SK-N-SH (cell line): ENCODE results near the gene SEC24D. TPM values are rescaled to one million over a fixed set of nuclear protein-coding genes. Genes with fewer than 3 reads are reported as not detected.

ENCODE experiments used
- CTCF ChIA-PET: fragments of 300-600, 350-600 bp; formaldehyde crosslinking; extraction: SDS; loops from one replicate; lab custom pipeline; 2021; lab: Yijun Ruan, JAX
- POLR2A ChIA-PET: fragments of 350-600 bp; sonication (Branson Sonifier 250); formaldehyde crosslinking; extraction: SDS; loops from one replicate; lab custom pipeline; 2020; ENCODE audit warnings: antibody characterized with exemption, inconsistent platforms; lab: Yijun Ruan, JAX
- DNase-seq: peaks from one replicate; pipeline ENCODE4 v3.0.0; 2012
- H2AFZ ChIP-seq: fragments of 200-600 bp; sonication (generic); 2 replicates; pipeline ENCODE4 v1.8.1; 2016; ENCODE audit warnings: antibody characterized with exemption, mild to moderate bottlenecking, low read depth
- H3F3A ChIP-seq: fragments of 200-600 bp; sonication (generic); replicated peaks from 2 replicates; pipeline ENCODE3; 2016; ENCODE audit warnings: antibody characterized with exemption, mild to moderate bottlenecking; ENCODE audit not compliant: insufficient read depth
- H3K27ac ChIP-seq, 2 experiments: fragments of 200-500 bp in 1 of 2; fragments of 200-600 bp in 1 of 2; sonication (Bioruptor generic) in 1 of 2; sonication (generic), shearing (Covaris generic) in 1 of 2; 2 replicates each; pipeline versions ENCODE4 v1.5.1 to v1.6.1; 2014 to 2016; ENCODE audit warnings: low read depth in 2 of 2, inconsistent platforms in 1 of 2, low read length in 1 of 2, mild to moderate bottlenecking in 1 of 2, mixed read lengths in 1 of 2
- H3K27me3 ChIP-seq: fragments of 200-600 bp; sonication (generic), shearing (Covaris generic); 2 replicates; pipeline ENCODE4 v1.6.1; 2016; ENCODE audit warnings: mixed run types; ENCODE audit not compliant: insufficient read depth
- H3K36me3 ChIP-seq, 2 experiments: fragments of 200-500 bp in 1 of 2; fragments of 200-600 bp in 1 of 2; sonication (Bioruptor generic) in 1 of 2; sonication (generic) in 1 of 2; replicated peaks in 1 of 2; 2 replicates each; pipeline versions ENCODE3 to v1.5.1; 2014 to 2016; ENCODE audit warnings: low read length in 1 of 2, mild to moderate bottlenecking in 1 of 2; ENCODE audit not compliant: insufficient read depth in 2 of 2, control insufficient read depth in 1 of 2
- H3K4me1 ChIP-seq, 2 experiments: fragments of 200-500 bp in 1 of 2; fragments of 200-600 bp in 1 of 2; sonication (Bioruptor generic) in 1 of 2; sonication (generic), shearing (Covaris generic) in 1 of 2; 2 replicates each; pipeline versions ENCODE4 v1.5.1 to v1.6.1; 2014 to 2016; ENCODE audit warnings: low read depth in 1 of 2, low read length in 1 of 2, mixed run types in 1 of 2; ENCODE audit not compliant: insufficient read depth in 2 of 2, control insufficient read depth in 1 of 2
- H3K4me2 ChIP-seq: fragments of 200-600 bp; sonication (generic), shearing (Covaris generic); 2 replicates; pipeline ENCODE4 v1.6.1; 2017; ENCODE audit warnings: mixed run types
- H3K4me3 ChIP-seq, 2 experiments: fragments of 200-500 bp in 1 of 2; fragments of 200-600 bp in 1 of 2; sonication (Bioruptor generic) in 1 of 2; sonication (generic), shearing (Covaris generic) in 1 of 2; 2 replicates each; pipeline versions ENCODE4 v1.5.1 to v1.8.1; 2014 to 2016; ENCODE audit warnings: low read depth in 2 of 2, inconsistent platforms in 1 of 2, low read length in 1 of 2, mild to moderate bottlenecking in 1 of 2, mixed read lengths in 1 of 2, moderate library complexity in 1 of 2
- H3K79me2 ChIP-seq: fragments of 200-600 bp; sonication (generic); 2 replicates; pipeline ENCODE4 v1.8.1; 2017; ENCODE audit warnings: mild to moderate bottlenecking; ENCODE audit not compliant: insufficient read depth
- H3K9ac ChIP-seq: fragments of 200-600 bp; sonication (generic); 2 replicates; pipeline ENCODE4 v1.6.1; 2017; ENCODE audit warnings: mixed run types
- H3K9me2 ChIP-seq: fragments of 200-600 bp; sonication (generic); 2 replicates; pipeline ENCODE4 v1.6.1; 2017; ENCODE audit warnings: mixed run types
- H3K9me3 ChIP-seq: fragments of 200-600 bp; sonication (generic); 2 replicates; pipeline ENCODE4 v1.6.1; 2017; ENCODE audit warnings: mixed run types, mild to moderate bottlenecking, moderate library complexity
- H4K20me1 ChIP-seq: fragments of 200-600 bp; sonication (generic); 2 replicates; pipeline ENCODE4 v1.6.1; 2017; ENCODE audit warnings: mild to moderate bottlenecking, mixed run types; ENCODE audit not compliant: insufficient read depth
- CHD2 ChIP-seq: fragments of 150-350 bp; IDR thresholded peaks from 2 replicates; pipeline ENCODE4 v1.6.1; 2018; ENCODE audit warnings: low read length; ENCODE audit not compliant: partially characterized antibody
- EP300 ChIP-seq, 2 experiments: IDR thresholded peaks; 2 replicates each; pipeline versions ENCODE4 v1.4.0 to v1.6.1; 2012; ENCODE audit warnings: borderline replicate concordance in 1 of 2, low read depth in 1 of 2, low read length in 1 of 2
- FOSL2 ChIP-seq: IDR thresholded peaks from 2 replicates; pipeline ENCODE4 v1.4.0; 2012; ENCODE audit warnings: low read depth, mild to moderate bottlenecking, moderate library complexity, borderline replicate concordance
- JUND ChIP-seq: IDR thresholded peaks from 2 replicates; pipeline ENCODE4 v1.4.0; 2012
- MAX ChIP-seq: IDR thresholded peaks from 2 replicates; pipeline ENCODE4 v1.4.0; 2012; ENCODE audit warnings: low read depth
- MXI1 ChIP-seq: IDR thresholded peaks from 2 replicates; pipeline ENCODE4 v1.6.1; 2012; ENCODE audit warnings: mild to moderate bottlenecking, low read depth, low read length, improper control_type of control experiment
- NFIC ChIP-seq: IDR thresholded peaks from 2 replicates; pipeline ENCODE4 v1.4.0; 2012; ENCODE audit warnings: borderline replicate concordance
- PBX3 ChIP-seq: IDR thresholded peaks from 2 replicates; pipeline ENCODE4; 2012
- POLR2AphosphoS5 ChIP-seq: IDR thresholded peaks from 2 replicates; pipeline ENCODE4 v1.6.1; 2012; ENCODE audit warnings: low read depth, low read length
- RCOR1 ChIP-seq: fragments of 150-350 bp; IDR thresholded peaks from 2 replicates; pipeline ENCODE4 v1.6.1; 2017; ENCODE audit warnings: antibody characterized with exemption, low read length
- REST ChIP-seq: IDR thresholded peaks from 2 replicates; pipeline ENCODE4 v1.6.1; 2012; ENCODE audit warnings: mild to moderate bottlenecking, low read depth, low read length, moderate library complexity
- SIN3A ChIP-seq: IDR thresholded peaks from 2 replicates; pipeline ENCODE4 v1.6.1; 2012; ENCODE audit warnings: low read depth, mild to moderate bottlenecking, low read length, moderate library complexity, borderline replicate concordance
- TAF1 ChIP-seq: IDR thresholded peaks from 2 replicates; pipeline ENCODE4 v1.6.1; 2012; ENCODE audit warnings: low read depth, mild to moderate bottlenecking, low read length, moderate library complexity, borderline replicate concordance
- TCF12 ChIP-seq: IDR thresholded peaks from 2 replicates; pipeline ENCODE4 v1.4.0; 2012
- USF2 ChIP-seq: fragments of 150-350 bp; IDR thresholded peaks from 2 replicates; pipeline ENCODE4 v1.6.1; 2017; ENCODE audit warnings: antibody characterized with exemption, low read length, low read depth, borderline replicate concordance
- YY1 ChIP-seq: IDR thresholded peaks from 2 replicates; pipeline ENCODE4 v1.4.0; 2012; ENCODE audit warnings: low read depth, mild to moderate bottlenecking
- WGBS: methylation state at CpG from one replicate; pipeline ENCODE4 v1.1.6; 2017; ENCODE audit warnings: low lambda C conversion rate; 5-methylcytosine and 5-hydroxymethylcytosine counted together
- polyA plus RNA-seq, 3 experiments: library from polyadenylated mRNA; depleted of rRNA; stranded (reverse); fragments of >200 nt; gene quantifications; 2 replicates each; pipeline ENCODE4 v1.2.3, GENCODE V29; 2012

The SEC24D gene
- polyA plus RNA-seq, 1 of the 3 experiments (the other 2 are of a cell fraction): 32.2 TPM

GRCh38 chr4:118816538-118817177, 19.3 kb downstream of the SEC24D start:
- H3K4me3 ChIP-seq: no peak overlapping the region
- peaks cover 30% of the 10 kb centered on the region for H4K20me1 ChIP-seq
- CTCF ChIA-PET: interaction anchor here (1.0 to 1.5 kb wide), 2 partner anchors 17 to 72 kb away, joined by 3 to 4 read pairs; partner anchors contain the start of gene SYNPO2
- WGBS: 0% methylated on average over 1 of the region's 1 CpG
- H3K27me3 ChIP-seq: no peaks in the 10 kb centered on the region
- H3K4me2 ChIP-seq: peak overlapping the region; percentile 53; the same call in 1 of the 2 replicates
- TF ChIP-seq CHD2 (no peak), RCOR1 (no peak), EP300 (IDR thresholded peaks at IDR 0.05; ENCODE audit: borderline replicate concordance in 1 of 2, low read depth in 1 of 2, low read length in 1 of 2) (peak in 1 of 2 experiments; percentile 74; a peak in 1 of 4 replicates), REST (no peak), NFIC (no peak), POLR2AphosphoS5 (peak; percentile 26; the same call in 1 of the 2 replicates), SIN3A (0 out of 2 replicates have a peak, but pooled peaks have one; percentile 51), TAF1 (no peak), USF2 (no peak), TCF12 (peak; percentile 73), MAX (0 out of 2 replicates have a peak, but pooled peaks have one; percentile 10), PBX3 (peak; percentile 92), JUND (peak; percentile 82), MXI1 (no peak), YY1 (peak; percentile 55; the same call in 1 of the 2 replicates), FOSL2 (peak; percentile 73)
- POLR2A ChIA-PET: interaction anchor here (0.9 kb wide), 1 partner anchor 72 kb away, joined by 3 read pairs; the partner anchor contains the start of gene SYNPO2
- no peak overlapping the region for H3K9ac ChIP-seq
- H3K4me1 ChIP-seq: peaks cover 21 to 28% of the 10 kb centered on the region in 2 experiments; a peak in 3 of 4 replicates
- no peaks in the 10 kb centered on the region for H3K9me3 ChIP-seq
- H3K79me2 ChIP-seq: peaks cover 98% of the 10 kb centered on the region
- peaks cover 47% of the 10 kb centered on the region for H3F3A ChIP-seq
- peak overlapping the region; percentile 81 to 85 for H3K27ac ChIP-seq
- H3K9me2 ChIP-seq: no peaks in the 10 kb centered on the region
- no peak for DNase-seq
- H3K36me3 ChIP-seq: peaks cover 50 to 83% of the 10 kb centered on the region in 2 experiments
- no peak overlapping the region for H2AFZ ChIP-seq
